GM19043 (cell line): ENCODE results near the gene PGA5.
"Not testable (repeated sequence)": the region's sequence is repeated elsewhere in the genome, so short reads cannot be mapped to it uniquely, and the experiment has no call there.

Experiments
- ATAC-seq: cut with Tn5 transposase; IDR thresholded peaks from one replicate; pipeline ENCODE4 v1.9.1; 2021; ENCODE audit warnings: low read depth; ENCODE audit not compliant: unreplicated experiment

The PGA5 gene

DNA sequence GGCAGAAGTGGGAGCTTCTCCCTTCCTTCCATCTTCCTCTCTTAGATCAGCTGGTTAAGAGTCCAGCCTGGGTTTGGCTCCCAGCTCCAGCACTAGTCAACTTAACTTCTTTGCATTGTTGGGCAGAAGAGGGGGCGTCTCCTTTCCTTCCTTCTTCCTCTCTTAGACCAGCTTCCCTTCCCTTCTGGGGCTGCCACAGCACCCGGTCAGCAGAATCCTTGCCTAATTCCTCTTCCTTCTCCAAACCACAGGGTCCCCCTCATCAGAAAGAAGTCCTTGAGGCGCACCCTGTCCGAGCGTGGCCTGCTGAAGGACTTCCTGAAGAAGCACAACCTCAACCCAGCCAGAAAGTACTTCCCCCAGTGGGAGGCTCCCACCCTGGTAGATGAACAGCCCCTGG is 18.3 kb upstream of the PGA5 start:
- ATAC-seq, result not testable (repeated sequence)

DNA sequence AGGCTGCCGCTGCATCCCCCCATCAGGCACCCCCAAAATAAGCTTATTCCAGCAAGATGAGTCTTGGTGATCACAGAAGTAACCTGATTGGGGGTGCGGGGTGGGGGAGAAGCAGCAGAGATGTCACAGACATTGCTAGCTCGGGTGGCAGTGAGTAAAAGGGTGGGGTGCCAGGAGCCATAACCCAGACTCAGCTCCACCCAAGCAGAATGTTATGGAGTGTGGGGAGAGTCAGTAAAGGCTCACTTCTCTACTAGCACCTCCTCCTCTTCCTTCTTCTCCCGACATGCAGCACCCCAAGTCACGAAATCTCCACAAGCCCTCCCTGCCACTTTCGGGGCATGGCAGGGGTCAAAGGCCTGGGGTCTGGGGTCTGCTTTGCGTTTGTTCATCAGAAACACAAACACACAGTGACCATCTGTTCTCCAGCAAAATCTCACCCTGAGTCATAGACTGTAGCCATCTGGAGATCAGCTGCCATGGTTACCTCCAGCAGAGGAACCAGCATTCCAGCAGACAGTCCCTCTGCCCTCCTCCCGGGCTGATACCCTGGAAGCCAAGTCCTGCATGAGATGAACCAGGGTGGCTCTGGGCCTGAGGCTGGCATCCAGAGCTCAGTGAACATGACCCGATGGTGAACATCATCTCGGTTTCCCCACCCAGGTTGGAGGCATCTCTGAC is 14.4 kb upstream of the PGA5 start:
- not testable (repeated sequence) for ATAC-seq

DNA sequence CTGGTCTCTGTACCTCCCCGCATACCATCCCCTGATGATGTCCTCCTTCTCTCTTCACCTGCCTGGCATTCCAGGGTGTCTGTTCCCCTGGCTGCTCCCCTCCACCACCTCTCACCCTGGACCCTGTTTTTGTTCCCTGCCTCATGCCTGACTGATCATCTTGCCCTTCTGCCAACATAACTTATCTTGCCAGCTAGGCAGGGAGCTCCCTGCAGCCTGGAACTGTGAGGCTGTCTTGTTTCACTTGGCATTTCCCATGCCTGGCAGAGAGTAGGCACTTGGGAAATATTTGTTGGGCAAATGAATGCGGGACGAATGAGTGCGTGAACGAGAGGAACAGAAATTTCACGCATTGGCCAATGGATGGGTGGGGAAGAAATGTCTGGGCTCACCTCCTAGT is 11.5 kb upstream of the PGA5 start:
- not testable (repeated sequence) for ATAC-seq

DNA sequence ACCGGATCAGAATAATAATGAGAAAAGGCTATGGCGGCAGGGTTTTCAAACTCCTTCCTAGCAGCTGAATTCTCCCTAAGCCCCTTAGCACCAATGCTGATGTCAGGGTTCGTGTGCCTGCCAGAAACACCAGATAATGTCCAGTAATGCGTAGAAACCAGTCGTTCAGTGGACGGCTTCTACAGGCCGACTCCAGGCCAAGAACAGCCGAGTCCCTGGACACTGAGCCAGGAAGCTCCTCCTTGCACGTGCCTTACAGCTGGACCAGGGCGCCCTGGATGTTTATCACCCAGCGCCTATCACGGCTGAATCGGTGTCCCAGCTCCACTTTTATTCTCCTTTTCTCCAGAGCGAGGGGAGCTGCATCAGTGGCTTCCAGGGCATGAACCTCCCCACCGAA is 9.9 kb upstream of the PGA5 start:
- ATAC-seq, result not testable (repeated sequence)

DNA sequence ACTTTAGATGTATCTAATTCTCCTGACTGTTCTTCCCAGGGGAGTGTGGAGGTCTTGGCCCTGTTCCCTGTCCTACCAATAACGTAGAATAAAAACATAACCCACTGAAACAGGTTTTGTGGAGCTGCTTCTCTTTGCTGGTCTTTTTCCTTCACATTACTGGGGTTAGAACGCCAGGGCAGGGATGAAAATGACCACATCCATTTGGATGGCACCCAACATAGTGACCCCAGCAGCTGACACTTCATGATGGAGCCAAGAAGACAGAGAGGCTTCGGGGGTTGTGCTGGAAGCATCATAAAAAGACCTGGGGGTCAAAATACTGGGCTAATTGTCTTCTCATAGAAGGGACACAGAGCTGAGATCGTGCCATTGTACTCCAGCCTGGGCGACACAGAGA is 9.4 kb upstream of the PGA5 start:
- not testable (repeated sequence) for ATAC-seq

DNA sequence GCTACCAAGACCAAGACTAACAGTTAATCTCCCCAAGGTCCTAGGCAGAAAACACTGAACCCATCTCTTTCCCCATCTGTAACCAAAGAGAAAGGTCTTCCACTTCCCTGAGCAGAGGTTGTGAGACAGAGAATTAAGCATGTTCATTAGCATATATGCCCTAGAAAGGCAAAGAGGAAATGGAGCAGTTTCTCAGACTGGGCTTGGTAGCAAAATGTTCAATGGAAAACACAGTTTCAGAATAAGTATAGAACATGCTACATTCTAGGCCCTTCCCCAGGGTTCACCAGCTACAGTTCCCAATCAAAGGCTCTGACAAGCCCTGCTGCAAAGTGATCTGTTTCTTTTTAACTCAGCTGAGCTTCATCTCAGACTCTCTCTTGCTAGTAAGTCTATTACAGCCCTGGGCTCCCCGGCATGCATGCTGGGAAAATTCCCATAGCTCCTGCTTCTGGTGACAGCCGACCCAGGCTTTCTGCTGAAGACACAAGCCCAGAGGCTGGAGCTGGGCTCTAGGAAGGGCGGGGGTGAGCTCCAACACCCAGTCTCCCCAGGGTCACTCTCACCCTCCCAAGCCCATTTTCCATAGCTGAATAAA is 8.3 kb upstream of the PGA5 start:
- not testable (repeated sequence) for ATAC-seq

DNA sequence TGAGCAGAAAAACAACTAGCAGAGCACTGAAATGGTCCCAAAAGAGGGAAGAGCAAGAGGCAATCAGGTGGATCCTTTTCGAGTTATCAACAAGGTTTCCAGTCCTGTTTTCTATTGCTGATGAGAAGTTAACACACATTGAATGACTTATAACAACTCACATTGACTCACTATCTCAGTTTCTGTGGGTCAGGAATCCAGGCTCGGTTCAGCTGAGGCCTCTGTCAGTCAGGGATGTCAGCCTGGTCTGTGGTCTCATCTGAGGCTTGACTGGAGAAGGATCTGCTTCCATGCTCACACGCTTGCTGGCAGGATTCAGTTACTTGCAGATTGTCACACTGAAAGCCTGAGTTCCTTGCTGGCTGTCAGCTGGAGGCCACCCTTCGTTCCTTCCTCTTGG is 3.8 kb upstream of the PGA5 start:
- not testable (repeated sequence) for ATAC-seq

DNA sequence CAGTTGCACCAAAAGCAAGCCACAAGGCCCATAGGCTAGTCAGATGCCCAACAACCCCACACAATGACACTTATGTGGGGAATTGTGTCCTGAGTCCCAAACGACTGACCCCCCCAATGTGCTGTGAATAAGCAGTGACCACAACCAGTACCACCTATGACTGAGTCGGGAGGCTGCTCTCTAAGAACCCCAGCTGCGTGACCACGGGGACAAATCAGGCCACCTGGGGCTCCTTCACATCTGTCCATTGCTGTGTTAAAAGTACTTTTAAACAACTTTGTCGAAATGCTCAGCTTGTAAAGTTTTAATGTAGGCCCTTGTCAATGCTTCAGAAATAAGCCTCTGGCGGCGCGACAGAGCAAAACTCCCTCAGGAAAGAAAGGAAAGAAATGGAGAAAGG is 687 bp upstream of the PGA5 start:
- not testable (repeated sequence) for ATAC-seq

DNA sequence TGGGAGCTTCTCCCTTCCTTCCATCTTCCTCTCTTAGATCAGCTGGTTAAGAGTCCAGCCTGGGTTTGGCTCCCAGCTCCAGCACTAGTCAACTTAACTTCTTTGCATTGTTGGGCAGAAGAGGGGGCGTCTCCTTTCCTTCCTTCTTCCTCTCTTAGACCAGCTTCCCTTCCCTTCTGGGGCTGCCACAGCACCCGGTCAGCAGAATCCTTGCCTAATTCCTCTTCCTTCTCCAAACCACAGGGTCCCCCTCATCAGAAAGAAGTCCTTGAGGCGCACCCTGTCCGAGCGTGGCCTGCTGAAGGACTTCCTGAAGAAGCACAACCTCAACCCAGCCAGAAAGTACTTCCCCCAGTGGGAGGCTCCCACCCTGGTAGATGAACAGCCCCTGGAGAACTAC is 551 bp downstream of the PGA5 start:
- ATAC-seq, result not testable (repeated sequence)

DNA sequence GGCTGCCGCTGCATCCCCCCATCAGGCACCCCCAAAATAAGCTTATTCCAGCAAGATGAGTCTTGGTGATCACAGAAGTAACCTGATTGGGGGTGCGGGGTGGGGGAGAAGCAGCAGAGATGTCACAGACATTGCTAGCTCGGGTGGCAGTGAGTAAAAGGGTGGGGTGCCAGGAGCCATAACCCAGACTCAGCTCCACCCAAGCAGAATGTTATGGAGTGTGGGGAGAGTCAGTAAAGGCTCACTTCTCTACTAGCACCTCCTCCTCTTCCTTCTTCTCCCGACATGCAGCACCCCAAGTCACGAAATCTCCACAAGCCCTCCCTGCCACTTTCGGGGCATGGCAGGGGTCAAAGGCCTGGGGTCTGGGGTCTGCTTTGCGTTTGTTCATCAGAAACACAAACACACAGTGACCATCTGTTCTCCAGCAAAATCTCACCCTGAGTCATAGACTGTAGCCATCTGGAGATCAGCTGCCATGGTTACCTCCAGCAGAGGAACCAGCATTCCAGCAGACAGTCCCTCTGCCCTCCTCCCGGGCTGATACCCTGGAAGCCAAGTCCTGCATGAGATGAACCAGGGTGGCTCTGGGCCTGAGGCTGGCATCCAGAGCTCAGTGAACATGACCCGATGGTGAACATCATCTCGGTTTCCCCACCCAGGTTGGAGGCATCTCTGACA is 4.4 kb downstream of the PGA5 start:
- ATAC-seq, result not testable (repeated sequence)

DNA sequence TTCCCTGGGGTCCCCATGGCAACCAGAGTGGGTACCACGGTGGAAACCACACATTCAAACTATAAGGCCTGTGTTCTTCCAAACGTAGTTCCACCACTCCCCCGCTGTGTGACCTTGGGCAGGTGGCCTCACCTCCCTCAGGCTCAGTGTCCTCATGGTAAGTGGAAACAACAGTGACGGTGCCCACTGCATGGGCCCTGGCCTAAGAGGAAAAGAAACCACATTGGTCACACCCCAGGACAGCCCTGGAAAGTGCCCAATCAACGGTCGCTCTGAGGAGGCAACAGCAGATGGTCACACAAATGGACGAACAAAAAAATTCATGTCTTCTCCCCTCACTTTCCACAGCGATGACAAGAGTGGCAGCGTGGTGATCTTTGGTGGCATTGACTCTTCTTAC is 7.1 kb downstream of the PGA5 start:
- not testable (repeated sequence) for ATAC-seq

DNA sequence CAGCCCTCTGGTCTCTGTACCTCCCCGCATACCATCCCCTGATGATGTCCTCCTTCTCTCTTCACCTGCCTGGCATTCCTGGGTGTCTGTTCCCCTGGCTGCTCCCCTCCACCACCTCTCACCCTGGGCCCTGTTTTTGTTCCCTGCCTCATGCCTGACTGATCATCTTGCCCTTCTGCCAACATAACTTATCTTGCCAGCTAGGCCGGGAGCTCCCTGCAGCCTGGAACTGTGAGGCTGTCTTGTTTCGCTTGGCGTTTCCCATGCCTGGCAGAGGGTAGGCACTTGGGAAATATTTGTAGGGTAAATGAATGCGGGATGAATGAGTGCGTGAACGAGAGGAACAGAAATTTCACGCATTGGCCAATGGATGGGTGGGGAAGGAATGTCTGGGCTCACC is 8.2 kb downstream of the PGA5 start:
- not testable (repeated sequence) for ATAC-seq

DNA sequence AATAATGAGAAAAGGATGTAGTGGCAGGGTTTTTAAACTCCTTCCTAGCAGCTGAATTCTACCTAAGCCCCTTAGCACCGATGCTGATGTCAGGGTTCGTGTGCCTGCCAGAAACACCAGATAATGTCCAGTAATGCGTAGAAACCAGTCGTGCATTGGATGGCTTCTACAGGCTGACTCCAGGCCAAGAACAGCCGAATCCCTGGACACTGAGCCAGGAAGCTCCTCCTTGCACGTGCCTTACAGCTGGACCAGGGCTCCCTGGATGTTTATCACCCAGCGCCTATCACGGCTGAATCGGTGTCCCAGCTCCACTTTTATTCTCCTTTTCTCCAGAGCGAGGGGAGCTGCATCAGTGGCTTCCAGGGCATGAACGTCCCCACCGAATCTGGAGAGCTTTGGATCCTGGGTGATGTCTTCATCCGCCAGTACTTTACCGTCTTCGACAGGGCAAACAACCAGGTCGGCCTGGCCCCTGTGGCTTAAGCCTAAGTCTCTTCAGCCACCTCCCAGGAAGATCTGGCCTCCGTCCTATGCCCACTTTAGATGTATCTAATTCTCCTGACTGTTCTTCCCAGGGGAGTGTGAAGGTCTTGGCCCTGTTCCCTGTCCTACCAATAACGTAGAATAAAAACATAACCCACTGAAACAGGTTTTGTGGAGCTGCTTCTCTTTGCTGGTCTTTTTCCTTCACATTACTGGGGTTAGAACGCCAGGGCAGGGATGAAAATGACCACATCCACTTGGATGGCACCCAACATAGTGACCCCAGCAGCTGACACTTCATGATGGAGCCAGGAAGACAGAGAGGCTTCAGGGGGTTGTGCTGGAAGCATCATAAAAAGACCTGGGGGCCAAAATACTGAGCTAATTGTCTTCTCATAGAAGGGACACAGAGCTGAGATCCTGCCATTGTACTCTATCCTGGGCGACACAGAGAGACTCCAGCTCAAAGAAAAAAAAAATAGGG is 10.1 kb downstream of the PGA5 start:
- not testable (repeated sequence) for ATAC-seq

DNA sequence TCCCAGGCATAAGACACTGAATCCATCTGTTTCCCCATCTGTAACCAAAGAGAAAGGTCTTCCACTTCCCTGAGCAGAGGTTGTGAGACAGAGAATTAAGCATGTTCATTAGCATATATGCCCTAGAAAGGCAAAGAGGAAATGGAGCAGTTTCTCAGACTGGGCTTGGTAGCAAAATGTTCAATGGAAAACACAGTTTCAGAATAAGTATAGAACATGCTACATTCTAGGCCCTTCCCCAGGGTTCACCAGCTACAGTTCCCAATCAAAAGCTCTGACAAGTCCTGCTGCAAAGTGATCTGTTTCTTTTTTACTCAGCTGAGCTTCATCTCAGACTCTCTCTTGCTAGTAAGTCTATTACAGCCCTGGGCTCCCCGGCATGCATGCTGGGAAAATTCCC is 11.4 kb downstream of the PGA5 start:
- ATAC-seq, result not testable (repeated sequence)

DNA sequence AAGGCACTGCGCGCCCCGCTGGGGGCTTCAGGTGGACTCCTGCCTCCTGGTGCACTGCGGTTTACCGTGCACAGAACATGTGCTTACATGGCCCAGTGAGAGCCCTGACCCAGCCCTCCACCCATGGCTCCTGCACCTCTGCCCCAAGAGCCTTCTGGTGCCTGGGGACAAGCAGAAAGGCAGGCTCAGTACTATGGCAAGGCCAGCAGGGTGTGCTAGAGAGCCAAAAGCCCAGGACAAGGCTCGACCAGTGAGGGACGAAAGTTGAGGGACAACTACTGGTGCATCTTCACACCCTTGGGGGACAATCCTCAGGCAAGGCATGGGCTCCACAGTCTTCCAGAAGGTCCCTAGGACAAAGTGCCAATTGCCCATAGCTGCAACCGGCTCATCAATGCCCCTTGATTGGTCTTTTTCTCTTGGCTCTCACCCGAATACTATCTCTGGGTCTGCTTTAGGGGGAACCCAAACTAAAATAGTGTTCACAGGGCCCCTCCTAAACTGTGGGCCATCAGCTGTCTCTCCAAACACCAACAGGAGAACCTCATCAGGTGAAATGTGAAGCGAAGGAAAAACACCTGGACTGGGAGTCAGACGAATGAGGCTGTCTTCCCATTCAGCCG is 13.5 kb downstream of the PGA5 start:
- ATAC-seq, result no peak

DNA sequence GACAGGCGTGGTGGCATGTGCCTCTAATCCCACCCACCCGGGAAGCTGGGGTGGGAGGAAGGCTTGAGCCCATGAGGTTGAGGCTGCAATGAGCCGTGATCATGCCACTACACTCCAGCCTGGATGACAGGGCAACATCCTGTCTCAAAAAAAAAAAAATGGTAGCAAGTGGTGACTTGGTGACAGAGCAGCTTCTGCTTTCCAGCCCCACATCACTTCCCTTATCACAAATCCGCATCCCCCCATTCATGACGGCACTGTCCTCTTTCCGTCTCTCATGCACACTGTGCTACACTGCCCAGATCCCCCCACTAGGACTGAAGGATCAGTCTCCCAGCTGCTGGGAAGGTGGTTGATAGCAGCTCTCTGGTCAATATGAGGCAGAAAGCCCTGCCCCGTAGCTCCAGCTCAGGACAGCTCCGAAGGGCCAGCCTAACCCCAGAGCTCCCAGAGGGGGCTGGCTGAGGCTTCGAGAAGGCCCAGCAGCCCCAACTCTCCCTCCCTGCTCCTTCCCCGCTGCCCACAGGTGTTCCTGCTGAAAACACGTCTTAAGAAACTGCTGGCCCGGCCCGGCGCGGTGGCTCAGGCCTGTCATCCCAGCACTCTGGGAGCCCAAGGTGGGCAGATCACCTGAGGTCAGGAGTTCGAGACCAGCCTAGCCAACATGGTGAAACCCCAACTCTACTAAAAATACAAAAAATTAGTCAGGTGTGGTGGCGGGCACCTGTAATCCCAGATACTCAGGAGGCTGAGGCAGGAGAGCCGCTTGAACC is 15.9 kb downstream of the PGA5 start:
- no peak for ATAC-seq

DNA sequence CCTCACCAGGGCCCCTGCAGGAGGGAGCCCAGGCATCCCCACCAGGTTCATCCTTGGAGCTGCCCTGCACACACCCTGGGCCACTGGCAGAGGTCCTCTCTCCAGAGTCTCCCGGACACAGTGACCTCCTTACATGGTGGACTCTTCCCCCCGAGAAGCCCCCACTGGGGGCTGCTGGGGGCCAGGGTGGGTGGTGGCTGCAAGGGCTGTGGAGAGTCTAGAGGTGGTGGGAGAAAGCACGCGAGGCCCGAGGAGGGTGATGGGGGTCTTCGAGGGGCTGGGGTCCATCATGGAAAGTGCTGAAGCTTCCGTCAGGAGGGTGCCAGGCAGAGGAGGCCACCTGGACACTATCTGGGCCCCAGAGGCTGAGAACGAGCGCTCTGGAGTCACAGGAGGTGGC is 17.6 kb downstream of the PGA5 start:
- no peak for ATAC-seq

DNA sequence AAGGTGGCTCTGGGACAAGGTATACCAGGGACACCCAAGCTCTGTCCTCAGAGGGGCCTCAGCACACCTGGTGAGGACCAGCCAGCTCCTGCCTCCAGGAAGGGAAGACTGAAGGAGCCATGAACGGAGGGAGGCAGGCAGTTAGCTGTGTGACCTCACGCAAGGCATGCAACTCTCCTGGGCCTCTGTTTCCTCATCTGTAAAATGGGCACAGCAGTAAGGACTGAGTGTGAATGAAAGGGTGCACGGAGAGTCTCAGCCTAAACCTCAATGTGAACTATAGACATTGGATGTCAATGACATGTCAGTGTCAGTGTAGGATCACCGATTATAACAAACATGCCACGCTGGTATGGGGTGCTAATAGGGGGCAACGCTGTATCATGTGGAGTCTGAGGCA is 18.4 kb downstream of the PGA5 start:
- no peak for ATAC-seq

DNA sequence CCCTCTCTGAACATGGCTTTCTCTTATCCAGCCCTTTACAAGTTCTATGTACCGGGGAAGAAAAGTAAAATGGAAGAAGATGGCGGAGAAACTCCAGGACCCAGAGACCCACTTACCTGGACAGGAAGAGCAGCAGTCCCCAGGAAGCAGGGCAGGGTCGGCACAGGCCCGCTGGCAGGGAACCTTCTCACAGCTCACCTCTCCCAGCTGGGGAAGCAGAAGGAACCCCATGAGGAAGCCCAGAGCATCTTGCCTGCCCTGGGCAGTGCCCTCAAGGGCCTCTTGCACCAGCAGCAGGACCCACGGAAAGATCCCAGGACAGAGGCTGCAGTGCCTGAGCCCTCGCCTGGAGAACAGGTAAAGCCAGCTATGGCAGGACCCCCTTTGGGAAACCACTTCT is 23.4 kb downstream of the PGA5 start:
- no peak for ATAC-seq

DNA sequence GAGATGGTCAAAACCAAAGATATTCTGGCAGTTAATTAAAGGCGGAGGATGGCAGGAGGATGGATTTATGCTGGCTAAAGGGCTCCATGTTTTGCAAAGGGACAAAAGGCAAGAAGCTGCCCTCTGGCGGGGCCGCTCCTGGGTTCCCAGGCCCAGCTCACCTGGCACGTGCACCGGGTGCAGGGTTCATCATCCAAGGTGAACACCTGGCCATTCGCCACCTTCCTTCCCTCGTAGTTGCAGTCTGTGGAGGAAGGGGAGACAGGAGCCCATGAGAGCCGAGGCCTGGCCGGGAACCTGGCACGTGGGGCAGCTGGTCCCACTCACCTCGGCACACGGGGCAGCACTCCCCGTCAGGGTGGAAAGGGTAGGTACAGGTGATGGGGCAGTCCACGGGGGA is 23.8 kb downstream of the PGA5 start:
- no peak for ATAC-seq
